GM19099 (cell line): ENCODE data around the gene COX5A.

Experiments used
- POLR2A ChIP-seq: IDR thresholded peaks from 3 replicates; pipeline ENCODE4 v1.6.1; 2011; ENCODE audit warnings: low read depth; ENCODE audit not compliant: insufficient read length; ENCODE audit errors: extremely low read depth

COX5A gene

GRCh38 chr15:74908635-74909034 is 29.2 kb downstream of the COX5A start:
- no peak for TF ChIP-seq POLR2A

- no peak for TF ChIP-seq POLR2A
These were observed 30.6 kb downstream of the COX5A start for GRCh38 chr15:74907163-74907870.

GRCh38 chr15:74906450-74907162 is 31.3 kb downstream of the COX5A start, which contains the start of gene FAM219B:
Gene FAM219B, minus strand, starts transcription at chr15:74906851. Its CDS starts 51 bp downstream, at chr15:74906800.
- TF ChIP-seq POLR2A: peak; percentile 83

GRCh38 chr15:74906067-74906449 is 31.8 kb downstream of the COX5A start:
- TF ChIP-seq POLR2A: no peak

- TF ChIP-seq POLR2A: no peak
These were observed 33.6 kb downstream of the COX5A start for GRCh38 chr15:74904190-74904805.

GRCh38 chr15:74903676-74904075 is 34.2 kb downstream of the COX5A start:
- no peak for TF ChIP-seq POLR2A

GRCh38 chr15:74902295-74903075 is 35.4 kb downstream of the COX5A start:
- no peak for TF ChIP-seq POLR2A

- no peak for TF ChIP-seq POLR2A
These were observed 36.2 kb downstream of the COX5A start for GRCh38 chr15:74901612-74902063.

GRCh38 chr15:74897300-74897701 is 40.6 kb downstream of the COX5A start:
- no peak for TF ChIP-seq POLR2A

- TF ChIP-seq POLR2A: no peak
These were observed 41.6 kb downstream of the COX5A start for GRCh38 chr15:74896316-74896715.

GRCh38 chr15:74895830-74896229 is 42.0 kb downstream of the COX5A start:
- no peak for TF ChIP-seq POLR2A

GRCh38 chr15:74893627-74894026 is 44.2 kb downstream of the COX5A start:
- no peak for TF ChIP-seq POLR2A

GRCh38 chr15:74892931-74893330 is 44.9 kb downstream of the COX5A start:
- no peak for TF ChIP-seq POLR2A

GRCh38 chr15:74892313-74892712 is 45.6 kb downstream of the COX5A start:
- no peak for TF ChIP-seq POLR2A

- no peak for TF ChIP-seq POLR2A
These were observed 46.4 kb downstream of the COX5A start for GRCh38 chr15:74891469-74891868.

- TF ChIP-seq POLR2A: no peak
These were observed 47.3 kb downstream of the COX5A start for GRCh38 chr15:74890665-74890960.
